GM21528 (cell line): ENCODE data around the gene SPINK8.
"Not testable (repeated sequence)": the region's sequence is repeated elsewhere in the genome, so short reads cannot be mapped to it uniquely, and the experiment has no call there.

ENCODE experiments used
- ATAC-seq: cut with Tn5 transposase; IDR thresholded peaks from one replicate; pipeline ENCODE4 v1.9.1; 2021; ENCODE audit warnings: mild to moderate bottlenecking, moderate library complexity; ENCODE audit not compliant: unreplicated experiment, low FRiP score

SPINK8 gene

GRCh38 chr3:48285132-48285531 is 48.3 kb downstream of the SPINK8 start:
- no peak for ATAC-seq

GRCh38 chr3:48280881-48281280 is 52.6 kb downstream of the SPINK8 start:
- ATAC-seq, result no peak

- no peak for ATAC-seq
Observed at GRCh38 chr3:48278884-48279559, 54.4 kb downstream of the SPINK8 start.

GRCh38 chr3:48276911-48277641 is 56.4 kb downstream of the SPINK8 start:
- ATAC-seq, result no peak

GRCh38 chr3:48275287-48276027 is 58.0 kb downstream of the SPINK8 start:
- no peak for ATAC-seq

GRCh38 chr3:48274452-48274851 is 59.0 kb downstream of the SPINK8 start:
- ATAC-seq, result no peak

- no peak for ATAC-seq
Observed at GRCh38 chr3:48273594-48274211, 59.8 kb downstream of the SPINK8 start.

GRCh38 chr3:48271763-48272498 is 61.5 kb downstream of the SPINK8 start:
- ATAC-seq, result no peak

- not testable (repeated sequence) for ATAC-seq
Observed at GRCh38 chr3:48271223-48271622, 62.2 kb downstream of the SPINK8 start.

- no peak for ATAC-seq
Observed at GRCh38 chr3:48270306-48270705, 63.2 kb downstream of the SPINK8 start.

GRCh38 chr3:48269592-48269991 is 63.9 kb downstream of the SPINK8 start:
- ATAC-seq, result no peak

- no peak for ATAC-seq
Observed at GRCh38 chr3:48268936-48269561, 64.4 kb downstream of the SPINK8 start.

- no peak for ATAC-seq
Observed at GRCh38 chr3:48268381-48268935, 65.0 kb downstream of the SPINK8 start.

- no peak for ATAC-seq
Observed at GRCh38 chr3:48267782-48268181, 65.7 kb downstream of the SPINK8 start.

GRCh38 chr3:48258530-48258929 is 74.9 kb downstream of the SPINK8 start:
- ATAC-seq, result no peak
